ENCODE measurements around the gene CCDC97. TPM values are rescaled to one million over a fixed set of nuclear protein-coding genes. Genes with fewer than 3 reads are reported as not detected.

CCDC97 gene
- total and polyA plus RNA-seq, 10 donors = 12.7 to 38.2 (median 23.9) TPM

- 87 to 95% (median 90%) methylated on average over 11 of the region's 11 CpGs for WGBS, 5 donors
- TF ChIP-seq POLR2AphosphoS5 (IDR thresholded peaks at IDR 0.05) (peak in 1 of 3 donors; percentile 50), CTCF (IDR thresholded peaks at IDR 0.05 in 8 of 11, conservative IDR thresholded peaks at IDR 0.05 in 3 of 11) (no peak)
- Histone ChIP-seq H3K9me3 (no peaks in the 10 kb centered on the region), H3K27me3 (replicated peaks in 1 of 7) (no peaks in the 10 kb centered on the region), H3K36me3 (peaks cover 0 to 69% (median 40%) of the 10 kb centered on the region in 6 donors), H3K27ac (peak overlapping the region; percentile 36 to 94 (median 90)), H3K4me3 (no peak overlapping the region), H3K4me1 (peaks cover 48 to 89% (median 69%) of the 10 kb centered on the region in 6 donors)
- DNase-seq = no peak
- intact Hi-C loops (cut with DNase I; ENCODE audit: low total_unique reads) = loop anchor here (5.0 kb wide), 1 partner anchor 35 kb away; no protein-coding TSS in a partner anchor
Observed at GRCh38 chr19:41322451-41322850, 12.5 kb downstream of the CCDC97 start.

- peaks cover 0 to 64% (median 36%) of the 10 kb centered on the region in 6 donors for H3K36me3 ChIP-seq
- H3K27ac ChIP-seq = peak overlapping the region; percentile 53 to 94 (median 90)
- H3K9me3 ChIP-seq = no peaks in the 10 kb centered on the region
- 58 to 73% (median 62%) methylated on average over 7 of the region's 7 CpGs for WGBS, 5 donors
- no peak for DNase-seq
- peaks cover 52 to 94% (median 74%) of the 10 kb centered on the region in 6 donors for H3K4me1 ChIP-seq
- H3K27me3 ChIP-seq (replicated peaks in 1 of 7) = no peaks in the 10 kb centered on the region
- no peak overlapping the region for H3K4me3 ChIP-seq
- intact Hi-C loops (cut with DNase I; ENCODE audit: low total_unique reads) = loop anchor here (5.0 kb wide), 1 partner anchor 34 kb away; no protein-coding TSS in a partner anchor
- TF ChIP-seq POLR2A (IDR thresholded peaks at IDR 0.05) (no peak), CTCF (IDR thresholded peaks at IDR 0.05 in 8 of 11, conservative IDR thresholded peaks at IDR 0.05 in 3 of 11) (no peak), POLR2AphosphoS5 (IDR thresholded peaks at IDR 0.05) (peak in 2 of 3 donors; percentile 36 to 40)
Observed at GRCh38 chr19:41323023-41323422, 13.1 kb downstream of the CCDC97 start.

- TF ChIP-seq CTCF (IDR thresholded peaks at IDR 0.05 in 8 of 11, conservative IDR thresholded peaks at IDR 0.05 in 3 of 11) (no peak), POLR2AphosphoS5 (IDR thresholded peaks at IDR 0.05) (peak in 2 of 3 donors; percentile 40 to 78), POLR2A (IDR thresholded peaks at IDR 0.05) (no peak)
- no peaks in the 10 kb centered on the region for H3K27me3 ChIP-seq (replicated peaks in 1 of 7)
- H3K4me3 ChIP-seq = peak overlapping the region in 1 of 8 donors; percentile 8
- H3K4me1 ChIP-seq = peaks cover 58 to 96% (median 80%) of the 10 kb centered on the region in 6 donors
- DNase-seq = no peak
- WGBS, 5 donors = 34 to 52% (median 49%) methylated on average over 11 to 16 of the region's 16 CpGs
- H3K27ac ChIP-seq = peak overlapping the region; percentile 53 to 94 (median 90)
- H3K36me3 ChIP-seq = peaks cover 0 to 63% (median 30%) of the 10 kb centered on the region in 6 donors
- intact Hi-C loops (cut with DNase I; ENCODE audit: low total_unique reads) = loop anchor here (5.0 kb wide), 1 partner anchor 34 kb away; no protein-coding TSS in a partner anchor
- no peaks in the 10 kb centered on the region for H3K9me3 ChIP-seq
Observed at GRCh38 chr19:41323430-41324125, 13.6 kb downstream of the CCDC97 start.

GRCh38 chr19:41324231-41324702, 14.3 kb downstream of the CCDC97 start:
- peaks cover 65 to 100% (median 87%) of the 10 kb centered on the region in 6 donors for H3K4me1 ChIP-seq
- no peak for TF ChIP-seq CTCF (IDR thresholded peaks at IDR 0.05 in 8 of 11, conservative IDR thresholded peaks at IDR 0.05 in 3 of 11)
- TF ChIP-seq POLR2AphosphoS5 (IDR thresholded peaks at IDR 0.05) = peak in 1 of 3 donors; percentile 53
- peaks cover 0 to 63% (median 23%) of the 10 kb centered on the region in 6 donors for H3K36me3 ChIP-seq
- H3K9me3 ChIP-seq = no peaks in the 10 kb centered on the region
- no peaks in the 10 kb centered on the region for H3K27me3 ChIP-seq (replicated peaks in 1 of 7)
- peak overlapping the region in 1 of 8 donors; percentile 8 for H3K4me3 ChIP-seq
- peak overlapping the region; percentile 53 to 94 (median 90) for H3K27ac ChIP-seq
- 52 to 72% (median 58%) methylated on average over 7 of the region's 7 CpGs for WGBS, 5 donors
- intact Hi-C loops (cut with DNase I; ENCODE audit: low total_unique reads) = loop anchor here (5.0 kb wide), 1 partner anchor 33 kb away; no protein-coding TSS in a partner anchor
- no peak for DNase-seq

Data from spleen (tissue), 11 donors.